K562 (cell line): Measurements from ENCODE around the gene CDNF.

Experiments used
- CCNT2 ChIP-seq: IDR thresholded peaks from 2 replicates; pipeline ENCODE4 v1.6.1; 2011; ENCODE audit warnings: borderline replicate concordance, low read depth, mild to moderate bottlenecking, moderate library complexity, mixed read lengths, low read length; ENCODE audit not compliant: insufficient read length; ENCODE audit errors: extremely low read depth
- CREBBP ChIP-seq: IDR thresholded peaks from one replicate; pipeline ENCODE4 v1.6.1; 2012; ENCODE audit warnings: low read depth, mild to moderate bottlenecking, control low read depth, inconsistent platforms, low read length
- ETV5 ChIP-seq: sonication (generic); formaldehyde crosslinking; IDR thresholded peaks from 2 replicates; pipeline ENCODE4 v1.4.0; 2020; ENCODE audit warnings: low read depth, mild to moderate bottlenecking, missing genetic modification reagents
- MEIS2 ChIP-seq: fragments of 450-650 bp; IDR thresholded peaks from 2 replicates; pipeline ENCODE4 v1.6.1; 2014; ENCODE audit warnings: mild to moderate bottlenecking; ENCODE audit not compliant: partially characterized antibody
- POLR2AphosphoS5 ChIP-seq: IDR thresholded peaks from 2 replicates; pipeline ENCODE4 v1.6.1; 2011; ENCODE audit warnings: mild to moderate bottlenecking, low read depth, low read length, moderate library complexity; ENCODE audit not compliant: control insufficient read depth, insufficient read depth
- SAP30 ChIP-seq: fragments of 200-600 bp; sonication (generic); IDR thresholded peaks from 2 replicates; pipeline ENCODE4 v1.6.1; 2012; ENCODE audit warnings: borderline replicate concordance, low read depth, mild to moderate bottlenecking, moderate library complexity, low read length, control low read depth, inconsistent platforms; ENCODE audit not compliant: insufficient read depth, poor library complexity, severe bottlenecking
- SIX5 ChIP-seq, 2 experiments: IDR thresholded peaks; 2 replicates each; pipeline ENCODE4 v1.6.1; 2011; ENCODE audit warnings: low read length in 2 of 2, borderline replicate concordance in 1 of 2, low read depth in 1 of 2, mild to moderate bottlenecking in 1 of 2, moderate library complexity in 1 of 2; ENCODE audit not compliant: insufficient read depth in 1 of 2
- SP1 ChIP-seq: sonication (generic); formaldehyde crosslinking; IDR thresholded peaks from 2 replicates; pipeline ENCODE4 v1.8.1; 2022; ENCODE audit warnings: mild to moderate bottlenecking, missing genetic modification reagents
- ZNF24 ChIP-seq: fragments of 450-650 bp; IDR thresholded peaks from 2 replicates; pipeline ENCODE4 v1.6.1; 2016
- TF ChIP-seq, protein P1 (sequence below), 3 experiments: IDR thresholded peaks in 2 of 3; conservative IDR thresholded peaks in 1 of 3; 2 replicates each; pipeline ENCODE4 v1.5.1; 2011 to 2012; ENCODE audit warnings: low read length in 3 of 3, mild to moderate bottlenecking in 3 of 3, control low read depth in 2 of 3, improper control_type of control experiment in 1 of 3, inconsistent platforms in 1 of 3, low read depth in 1 of 3, mixed read lengths in 1 of 3, moderate library complexity in 1 of 3; ENCODE audit not compliant: insufficient read depth in 2 of 3

DNA sequence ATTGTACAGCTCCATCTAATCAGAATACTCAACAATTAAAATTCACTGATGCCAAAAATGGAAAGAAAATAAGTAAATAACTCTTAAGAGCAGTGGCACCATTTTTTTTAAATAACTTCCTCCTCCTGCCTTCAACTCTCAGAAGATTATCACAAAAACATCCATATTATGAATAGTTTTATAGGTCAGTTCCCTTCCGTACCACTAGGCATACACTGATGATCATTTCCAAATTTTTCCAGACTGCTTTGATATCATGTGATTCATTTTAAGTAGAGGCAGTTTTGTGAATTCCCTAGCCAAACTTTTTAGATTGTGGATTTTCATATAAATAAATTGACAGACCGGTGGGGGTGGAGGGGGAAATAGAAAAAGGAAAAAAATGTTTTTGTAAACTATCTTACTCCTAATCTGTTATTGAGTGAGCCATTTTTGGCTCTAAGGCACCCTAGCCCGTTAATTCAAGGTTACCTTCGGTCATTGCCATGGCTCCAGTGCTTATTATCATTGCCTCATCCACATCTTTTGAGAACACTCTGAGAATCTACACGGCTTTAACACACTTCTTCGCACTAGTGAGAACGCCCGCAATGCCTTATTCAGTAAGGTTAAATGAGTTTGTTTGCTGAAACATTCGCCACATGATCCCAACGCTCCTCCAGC is 64.2 kb downstream of the CDNF start:
- TF ChIP-seq, protein P1, sequence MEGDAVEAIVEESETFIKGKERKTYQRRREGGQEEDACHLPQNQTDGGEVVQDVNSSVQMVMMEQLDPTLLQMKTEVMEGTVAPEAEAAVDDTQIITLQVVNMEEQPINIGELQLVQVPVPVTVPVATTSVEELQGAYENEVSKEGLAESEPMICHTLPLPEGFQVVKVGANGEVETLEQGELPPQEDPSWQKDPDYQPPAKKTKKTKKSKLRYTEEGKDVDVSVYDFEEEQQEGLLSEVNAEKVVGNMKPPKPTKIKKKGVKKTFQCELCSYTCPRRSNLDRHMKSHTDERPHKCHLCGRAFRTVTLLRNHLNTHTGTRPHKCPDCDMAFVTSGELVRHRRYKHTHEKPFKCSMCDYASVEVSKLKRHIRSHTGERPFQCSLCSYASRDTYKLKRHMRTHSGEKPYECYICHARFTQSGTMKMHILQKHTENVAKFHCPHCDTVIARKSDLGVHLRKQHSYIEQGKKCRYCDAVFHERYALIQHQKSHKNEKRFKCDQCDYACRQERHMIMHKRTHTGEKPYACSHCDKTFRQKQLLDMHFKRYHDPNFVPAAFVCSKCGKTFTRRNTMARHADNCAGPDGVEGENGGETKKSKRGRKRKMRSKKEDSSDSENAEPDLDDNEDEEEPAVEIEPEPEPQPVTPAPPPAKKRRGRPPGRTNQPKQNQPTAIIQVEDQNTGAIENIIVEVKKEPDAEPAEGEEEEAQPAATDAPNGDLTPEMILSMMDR (IDR thresholded peaks at IDR 0.05 in 2 of 3, conservative IDR thresholded peaks at IDR 0.05 in 1 of 3; ENCODE audit: insufficient read depth in 2 of 3, low read depth in 1 of 3, low read length in 3 of 3): no peak
- TF ChIP-seq SIX5 (IDR thresholded peaks at IDR 0.05; ENCODE audit: borderline replicate concordance in 1 of 2, insufficient read depth in 1 of 2, low read depth in 1 of 2, low read length in 2 of 2) (no peak), CREBBP (no peak), SAP30 (no peak), CCNT2 (no peak), POLR2AphosphoS5 (no peak), MEIS2 (no peak), ETV5 (no peak), ZNF24 (no peak), SP1 (CRISPR knock-in tag) (no peak)
